Neural progenitor cell (in vitro differentiated cells): ENCODE data around the gene BDH1. TPM values are rescaled to one million over a fixed set of nuclear protein-coding genes. Genes with fewer than 3 reads are reported as not detected.

Experiments
- DNase-seq: peaks from one replicate; pipeline ENCODE4 v3.0.0-alpha.2; 2016; ENCODE audit warnings: low spot score
- H2AFZ ChIP-seq: fragments of 200-600 bp; sonication (generic); replicated peaks from 2 replicates; pipeline ENCODE4 v1.6.1; 2016; ENCODE audit warnings: antibody characterized with exemption
- H3F3A ChIP-seq: fragments of 200-600 bp; sonication (generic); 2 replicates; pipeline ENCODE4 v1.6.1; 2016; ENCODE audit warnings: antibody characterized with exemption, low read depth
- H3K27ac ChIP-seq: fragments of 200-600 bp; sonication (generic); 2 replicates; pipeline ENCODE4 v1.5.1; 2016; ENCODE audit warnings: mild to moderate bottlenecking
- H3K27me3 ChIP-seq: fragments of 200-600 bp; sonication (generic); 2 replicates; pipeline ENCODE4 v1.6.1; 2016; ENCODE audit warnings: mild to moderate bottlenecking, moderate library complexity
- H3K36me3 ChIP-seq: fragments of 200-600 bp; sonication (generic); 2 replicates; pipeline ENCODE4 v1.5.1; 2016
- H3K4me1 ChIP-seq: fragments of 200-600 bp; sonication (generic); 2 replicates; pipeline ENCODE4 v1.6.1; 2016; ENCODE audit warnings: mixed run types
- H3K4me2 ChIP-seq: fragments of 200-600 bp; sonication (generic); 2 replicates; pipeline ENCODE4 v1.6.1; 2016
- H3K4me3 ChIP-seq: fragments of 200-600 bp; sonication (generic); 2 replicates; pipeline ENCODE4 v1.5.1; 2016
- H3K79me2 ChIP-seq: fragments of 200-600 bp; sonication (generic); 2 replicates; pipeline ENCODE4 v1.6.1; 2016; ENCODE audit warnings: low read depth
- H3K9ac ChIP-seq: fragments of 200-600 bp; sonication (generic); 2 replicates; pipeline ENCODE4 v1.6.1; 2016
- H3K9me3 ChIP-seq: fragments of 200-600 bp; sonication (generic); 2 replicates; pipeline ENCODE4 v1.5.1; 2016; ENCODE audit warnings: low read depth
- H4K20me1 ChIP-seq: fragments of 200-600 bp; sonication (generic); 2 replicates; pipeline ENCODE4 v1.6.1; 2016; ENCODE audit warnings: low read depth
- H3K27ac Mint-ChIP-seq: 3 replicates; pipeline ENCODE4 v1.8.0; 2021; ENCODE audit warnings: mixed read lengths
- H3K27me3 Mint-ChIP-seq: 2 replicates; pipeline ENCODE4 v1.8.0; 2022; ENCODE audit warnings: low read depth, mild to moderate bottlenecking, inconsistent platforms, moderate library complexity, mixed read lengths; ENCODE audit not compliant: insufficient read depth
- H3K36me3 Mint-ChIP-seq: 3 replicates; pipeline ENCODE4 v1.8.0; 2021; ENCODE audit warnings: mixed read lengths
- H3K4me1 Mint-ChIP-seq: 3 replicates; pipeline ENCODE4 v1.8.0; 2021; ENCODE audit warnings: mixed read lengths
- H3K4me3 Mint-ChIP-seq: 3 replicates; pipeline ENCODE4 v1.8.0; 2021; ENCODE audit warnings: mild to moderate bottlenecking, moderate library complexity, mixed read lengths
- H3K9me3 Mint-ChIP-seq: 3 replicates; pipeline ENCODE4 v1.8.0; 2020; ENCODE audit warnings: mixed read lengths
- CTCF ChIP-seq: fragments of 200-600 bp; sonication (generic); IDR thresholded peaks from 2 replicates; pipeline ENCODE4 v1.5.1; 2017; ENCODE audit warnings: antibody characterized with exemption, mild to moderate bottlenecking
- EZH2 ChIP-seq: fragments of 200-600 bp; sonication (generic); IDR thresholded peaks from 2 replicates; pipeline ENCODE4 v1.6.1; 2017; ENCODE audit warnings: antibody characterized with exemption, mild to moderate bottlenecking, moderate library complexity
- EZH2phosphoT487 ChIP-seq: fragments of 200-600 bp; sonication (generic); IDR thresholded peaks from 2 replicates; pipeline ENCODE4 v1.6.1; 2017; ENCODE audit warnings: antibody characterized with exemption
- total RNA-seq: library from RNA; depleted of rRNA; stranded (reverse); fragments of >200 nt; gene quantifications from 2 replicates; pipeline ENCODE4 v1.2.3, GENCODE V29; 2015; ENCODE audit warnings: low replicate concordance

The BDH1 gene
- total RNA-seq, 1 donor from 2014 or later = 19.4 TPM

- Histone ChIP-seq H3K27me3 (no peaks in the 10 kb centered on the region), H4K20me1 (no peaks in the 10 kb centered on the region), H3K9ac (no peak overlapping the region), H3K9me3 (no peaks in the 10 kb centered on the region), H3K4me2 (no peak overlapping the region), H2AFZ (no peak overlapping the region), H3F3A (peaks cover 7% of the 10 kb centered on the region), H3K4me1 (peaks cover 56% of the 10 kb centered on the region), H3K27ac (no peak overlapping the region), H3K79me2 (no peaks in the 10 kb centered on the region), H3K36me3 (no peaks in the 10 kb centered on the region), H3K4me3 (no peak overlapping the region)
- DNase-seq = no peak
- Mint-ChIP-seq H3K27me3 (peaks cover 12% of the 10 kb centered on the region), H3K9me3 (peaks cover 7% of the 10 kb centered on the region), H3K4me1 (peaks cover 76% of the 10 kb centered on the region), H3K36me3 (no peaks in the 10 kb centered on the region), H3K27ac (peak overlapping the region; percentile 34), H3K4me3 (no peak overlapping the region)
- TF ChIP-seq EZH2phosphoT487 = no peak
- TF ChIP-seq CTCF = no peak
- no peak for TF ChIP-seq EZH2
These were observed 87.6 kb downstream of the BDH1 start for GRCh38 chr3:197468167-197468566.

GRCh38 chr3:197466586-197467399 is 89.0 kb downstream of the BDH1 start:
- H3K27ac Mint-ChIP-seq = peak overlapping the region; percentile 23
- H3K4me1 Mint-ChIP-seq = peaks cover 64% of the 10 kb centered on the region
- no peak overlapping the region for H3K27ac ChIP-seq
- no peak overlapping the region for H3K4me3 Mint-ChIP-seq
- no peaks in the 10 kb centered on the region for H3K36me3 Mint-ChIP-seq
- peaks cover 50% of the 10 kb centered on the region for H3K4me1 ChIP-seq
- H4K20me1 ChIP-seq = no peaks in the 10 kb centered on the region
- no peaks in the 10 kb centered on the region for H3K79me2 ChIP-seq
- peaks cover 8% of the 10 kb centered on the region for H3K27me3 Mint-ChIP-seq
- H3K9me3 ChIP-seq = no peaks in the 10 kb centered on the region
- H3K27me3 ChIP-seq = no peaks in the 10 kb centered on the region
- H3K9me3 Mint-ChIP-seq = peaks cover 7% of the 10 kb centered on the region
- no peak overlapping the region for H3K9ac ChIP-seq
- no peaks in the 10 kb centered on the region for H3K36me3 ChIP-seq
- H3K4me2 ChIP-seq = peak overlapping the region; percentile 47
- no peak for DNase-seq
- peak overlapping the region; percentile 10 for H2AFZ ChIP-seq
- TF ChIP-seq EZH2phosphoT487 (no peak), EZH2 (no peak), CTCF (no peak)
- H3K4me3 ChIP-seq = no peak overlapping the region
- peaks cover 7% of the 10 kb centered on the region for H3F3A ChIP-seq

GRCh38 chr3:197465996-197466549 is 89.7 kb downstream of the BDH1 start:
- Mint-ChIP-seq H3K4me3 (no peak overlapping the region), H3K4me1 (peaks cover 57% of the 10 kb centered on the region), H3K36me3 (no peaks in the 10 kb centered on the region), H3K27me3 (peaks cover 8% of the 10 kb centered on the region), H3K27ac (peak overlapping the region; percentile 23), H3K9me3 (peaks cover 7% of the 10 kb centered on the region)
- H3K4me2 ChIP-seq = no peak overlapping the region
- H2AFZ ChIP-seq = no peak overlapping the region
- H3K27ac ChIP-seq = no peak overlapping the region
- H3K9ac ChIP-seq = no peak overlapping the region
- peaks cover 46% of the 10 kb centered on the region for H3K4me1 ChIP-seq
- peaks cover 7% of the 10 kb centered on the region for H3F3A ChIP-seq
- H3K36me3 ChIP-seq = no peaks in the 10 kb centered on the region
- no peak overlapping the region for H3K4me3 ChIP-seq
- no peaks in the 10 kb centered on the region for H3K27me3 ChIP-seq
- no peak for DNase-seq
- H3K79me2 ChIP-seq = no peaks in the 10 kb centered on the region
- no peaks in the 10 kb centered on the region for H4K20me1 ChIP-seq
- TF ChIP-seq CTCF = no peak
- no peak for TF ChIP-seq EZH2
- no peak for TF ChIP-seq EZH2phosphoT487
- H3K9me3 ChIP-seq = no peaks in the 10 kb centered on the region
